Thoracic aorta (tissue), 2 donors: Measurements from ENCODE around the gene GREB1L. TPM values are rescaled to one million over a fixed set of nuclear protein-coding genes. Genes with fewer than 3 reads are reported as not detected.

ENCODE experiments used
- ATAC-seq: fragments of 150-250 bp; one replicate; pipeline ENCODE4 v1.8.0; 2017; ENCODE audit warnings: low read depth; ENCODE audit not compliant: insufficient number of reproducible peaks, low FRiP score
- DNase-seq: peaks from one replicate; pipeline ENCODE4 v3.0.0-alpha.2; 2020; ENCODE audit warnings: low spot score
- H3K27ac ChIP-seq, 2 donors: fragments of 200-600 bp; sonication (generic); 1 replicate in 1 of 2; 2 replicates in 1 of 2; pipeline ENCODE4 v1.5.1; 2016; ENCODE audit warnings: mild to moderate bottlenecking in 2 of 2, moderate library complexity in 2 of 2
- H3K27me3 ChIP-seq: fragments of 200-600 bp; sonication (generic); replicated peaks from 2 replicates; pipeline ENCODE4 v1.6.0; 2016; ENCODE audit warnings: mild to moderate bottlenecking; ENCODE audit not compliant: insufficient read depth
- H3K36me3 ChIP-seq: fragments of 200-600 bp; sonication (generic); one replicate; pipeline ENCODE4 v1.5.1; 2016
- H3K4me1 ChIP-seq, 2 donors: fragments of 200-600 bp; sonication (generic); 1 replicate in 1 of 2; 2 replicates in 1 of 2; pipeline versions ENCODE4 v1.5.1 to v1.6.0; 2016; ENCODE audit warnings: low read depth in 2 of 2, mild to moderate bottlenecking in 1 of 2; ENCODE audit not compliant: control insufficient read depth in 1 of 2
- H3K4me3 ChIP-seq: fragments of 200-600 bp; sonication (generic); 2 replicates; pipeline ENCODE4 v1.5.1; 2016; ENCODE audit warnings: mild to moderate bottlenecking
- H3K9me3 ChIP-seq: fragments of 200-600 bp; sonication (generic); 2 replicates; pipeline ENCODE4 v1.5.1; 2016
- total RNA-seq, 2 donors: library from RNA; depleted of rRNA; stranded (reverse); fragments of >200 nt; gene quantifications; one replicate each; pipeline versions ENCODE4 v1.1.0 to v1.2.3, GENCODE V29; 2016
- TF ChIP-seq, protein P1 (sequence below): fragments of 200-600 bp; sonication (generic); IDR thresholded peaks from one replicate; pipeline ENCODE4 v1.5.1; 2019; ENCODE audit warnings: antibody characterized with exemption

The GREB1L gene
- total RNA-seq, 2 donors from 2014 or later: 12.7 to 20.0 TPM

DNA sequence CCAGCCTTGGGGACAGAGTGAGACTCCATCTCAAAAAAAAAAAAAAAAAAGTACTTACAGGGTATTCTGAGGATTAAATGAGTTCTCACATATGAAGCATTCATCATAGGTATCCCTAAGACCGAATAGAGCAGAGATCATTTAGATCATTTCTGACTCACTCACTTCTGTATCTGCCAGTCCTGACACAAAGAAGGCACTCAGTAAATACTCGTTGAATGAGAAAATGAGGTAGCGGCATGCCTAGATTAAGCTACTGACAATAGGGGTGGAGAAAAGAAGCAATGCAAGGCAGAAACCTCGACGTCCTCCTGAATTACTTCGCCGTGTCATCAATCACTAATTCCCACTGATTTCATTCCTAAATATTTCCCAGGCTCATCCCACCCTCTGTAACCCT is 103.8 kb downstream of the GREB1L start:
- no peak overlapping the region for H3K27ac ChIP-seq
- H3K9me3 ChIP-seq: no peaks in the 10 kb centered on the region
- no peaks in the 10 kb centered on the region for H3K4me1 ChIP-seq
- H3K36me3 ChIP-seq: no peaks in the 10 kb centered on the region
- no peaks in the 10 kb centered on the region for H3K27me3 ChIP-seq
- TF ChIP-seq, protein P1, sequence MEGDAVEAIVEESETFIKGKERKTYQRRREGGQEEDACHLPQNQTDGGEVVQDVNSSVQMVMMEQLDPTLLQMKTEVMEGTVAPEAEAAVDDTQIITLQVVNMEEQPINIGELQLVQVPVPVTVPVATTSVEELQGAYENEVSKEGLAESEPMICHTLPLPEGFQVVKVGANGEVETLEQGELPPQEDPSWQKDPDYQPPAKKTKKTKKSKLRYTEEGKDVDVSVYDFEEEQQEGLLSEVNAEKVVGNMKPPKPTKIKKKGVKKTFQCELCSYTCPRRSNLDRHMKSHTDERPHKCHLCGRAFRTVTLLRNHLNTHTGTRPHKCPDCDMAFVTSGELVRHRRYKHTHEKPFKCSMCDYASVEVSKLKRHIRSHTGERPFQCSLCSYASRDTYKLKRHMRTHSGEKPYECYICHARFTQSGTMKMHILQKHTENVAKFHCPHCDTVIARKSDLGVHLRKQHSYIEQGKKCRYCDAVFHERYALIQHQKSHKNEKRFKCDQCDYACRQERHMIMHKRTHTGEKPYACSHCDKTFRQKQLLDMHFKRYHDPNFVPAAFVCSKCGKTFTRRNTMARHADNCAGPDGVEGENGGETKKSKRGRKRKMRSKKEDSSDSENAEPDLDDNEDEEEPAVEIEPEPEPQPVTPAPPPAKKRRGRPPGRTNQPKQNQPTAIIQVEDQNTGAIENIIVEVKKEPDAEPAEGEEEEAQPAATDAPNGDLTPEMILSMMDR: no peak
- DNase-seq (no peak), ATAC-seq (no peak)
- no peak overlapping the region for H3K4me3 ChIP-seq

- TF ChIP-seq, protein P1: no peak
- H3K27me3 ChIP-seq: no peaks in the 10 kb centered on the region
- H3K36me3 ChIP-seq: no peaks in the 10 kb centered on the region
- DNase-seq (no peak), ATAC-seq (no peak)
- H3K9me3 ChIP-seq: no peaks in the 10 kb centered on the region
- H3K4me3 ChIP-seq: no peak overlapping the region
- peaks cover 9 to 12% of the 10 kb centered on the region in 2 donors for H3K4me1 ChIP-seq
- no peak overlapping the region for H3K27ac ChIP-seq
Observed at GRCh38 chr18:21359746-21360145, 117.7 kb downstream of the GREB1L start.

DNA sequence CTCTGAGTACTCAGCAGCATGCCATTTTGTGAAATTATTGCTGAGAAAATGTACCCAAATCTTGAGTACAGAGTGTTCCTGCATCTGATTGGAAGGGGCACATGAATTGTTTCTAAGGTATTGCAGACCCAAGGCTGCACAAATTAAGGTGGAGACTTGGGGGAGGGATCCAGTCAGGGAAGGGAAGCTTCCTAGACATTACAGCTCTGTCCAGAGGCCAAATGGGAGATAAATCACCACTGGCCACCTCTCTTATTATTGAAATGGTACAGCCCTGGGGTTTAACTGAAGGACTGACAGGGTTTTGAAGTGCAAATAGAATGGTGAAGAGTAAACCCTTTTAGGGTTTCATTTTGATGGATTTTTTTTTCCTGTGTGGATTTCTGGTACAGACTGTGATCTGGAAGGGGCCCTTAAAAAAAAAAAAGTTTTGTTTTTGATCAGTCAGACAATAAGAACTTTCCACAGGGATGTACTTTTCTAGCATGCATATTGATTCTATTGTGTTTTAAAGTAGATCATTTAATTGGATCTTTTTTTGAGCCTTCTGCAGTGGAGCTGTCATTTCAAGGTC is 119.4 kb downstream of the GREB1L start:
- Histone ChIP-seq H3K27me3 (no peaks in the 10 kb centered on the region), H3K36me3 (no peaks in the 10 kb centered on the region), H3K4me1 (peaks cover 9 to 12% of the 10 kb centered on the region in 2 donors), H3K9me3 (no peaks in the 10 kb centered on the region), H3K27ac (peak overlapping the region; percentile 14 to 15), H3K4me3 (no peak overlapping the region)
- TF ChIP-seq, protein P1: no peak
- ATAC-seq: no peak
- DNase-seq: no peak

GRCh38 chr18:21362831-21363230 is 120.8 kb downstream of the GREB1L start:
- TF ChIP-seq, protein P1: no peak
- Histone ChIP-seq H3K9me3 (no peaks in the 10 kb centered on the region), H3K27me3 (no peaks in the 10 kb centered on the region), H3K27ac (no peak overlapping the region), H3K4me3 (no peak overlapping the region), H3K4me1 (peaks cover 9 to 12% of the 10 kb centered on the region in 2 donors), H3K36me3 (no peaks in the 10 kb centered on the region)
- DNase-seq (no peak), ATAC-seq (no peak)

- no peaks in the 10 kb centered on the region for H3K27me3 ChIP-seq
- H3K9me3 ChIP-seq: no peaks in the 10 kb centered on the region
- H3K4me3 ChIP-seq: peak overlapping the region; percentile 4
- H3K27ac ChIP-seq: no peak overlapping the region
- no peaks in the 10 kb centered on the region for H3K36me3 ChIP-seq
- peaks cover 12 to 15% of the 10 kb centered on the region in 2 donors for H3K4me1 ChIP-seq
- DNase-seq (no peak), ATAC-seq (no peak)
- TF ChIP-seq, protein P1: no peak
Observed at GRCh38 chr18:21363348-21363747, 121.3 kb downstream of the GREB1L start.
